Measurements from ENCODE around the gene FOXP4.
"Not testable (repeated sequence)": the region's sequence is repeated elsewhere in the genome, so short reads cannot be mapped to it uniquely, and the experiment has no call there.

Gene FOXP4

GRCh38 chr6:41618598-41618997 is 72.4 kb downstream of the FOXP4 start:
- no peaks in the 10 kb centered on the region for H3K36me3 ChIP-seq (ENCODE audit: control insufficient read depth, insufficient read depth, low read length)
- no peaks in the 10 kb centered on the region for H3K9me3 ChIP-seq (ENCODE audit: control insufficient read depth, low read length)
- H3K27me3 ChIP-seq (ENCODE audit: control insufficient read depth, insufficient read depth, low read length): no peaks in the 10 kb centered on the region
- H3K27ac ChIP-seq: no peak overlapping the region
- H3K79me2 ChIP-seq: no peaks in the 10 kb centered on the region
- H2AFZ ChIP-seq: no peak overlapping the region
- H3K4me2 ChIP-seq (ENCODE audit: low read length): no peak overlapping the region
- no peak overlapping the region for H3K9ac ChIP-seq
- TF ChIP-seq CTCF (IDR thresholded peaks at IDR 0.05): no peak
- no peaks in the 10 kb centered on the region for H3K4me1 ChIP-seq
- no peak overlapping the region for H3K4me3 ChIP-seq (ENCODE audit: low read depth, low read length)

- not testable (repeated sequence) for H3K9me3 ChIP-seq (ENCODE audit: control insufficient read depth, low read length); H3K79me2 ChIP-seq; H3K27me3 ChIP-seq (ENCODE audit: control insufficient read depth, insufficient read depth, low read length); H3K9ac ChIP-seq; H3K4me1 ChIP-seq; H3K4me3 ChIP-seq (ENCODE audit: low read depth, low read length); H2AFZ ChIP-seq; H3K36me3 ChIP-seq (ENCODE audit: control insufficient read depth, insufficient read depth, low read length); H3K4me2 ChIP-seq (ENCODE audit: low read length); H3K27ac ChIP-seq
Measured at GRCh38 chr6:41619193-41619592, 73.0 kb downstream of the FOXP4 start.

GRCh38 chr6:41621367-41621766 is 75.2 kb downstream of the FOXP4 start:
- H3K9ac ChIP-seq: no peak overlapping the region
- no peak overlapping the region for H3K4me3 ChIP-seq (ENCODE audit: low read depth, low read length)
- H2AFZ ChIP-seq: no peak overlapping the region
- no peaks in the 10 kb centered on the region for H3K27me3 ChIP-seq (ENCODE audit: control insufficient read depth, insufficient read depth, low read length)
- TF ChIP-seq CTCF (IDR thresholded peaks at IDR 0.05): no peak
- no peak overlapping the region for H3K4me2 ChIP-seq (ENCODE audit: low read length)
- H3K9me3 ChIP-seq (ENCODE audit: control insufficient read depth, low read length): no peaks in the 10 kb centered on the region
- no peaks in the 10 kb centered on the region for H3K79me2 ChIP-seq
- H3K27ac ChIP-seq: no peak overlapping the region
- no peaks in the 10 kb centered on the region for H3K4me1 ChIP-seq
- H3K36me3 ChIP-seq (ENCODE audit: control insufficient read depth, insufficient read depth, low read length): no peaks in the 10 kb centered on the region

- Histone ChIP-seq H3K4me3 (ENCODE audit: low read depth, low read length) (no peak overlapping the region), H3K4me1 (no peaks in the 10 kb centered on the region), H3K27me3 (ENCODE audit: control insufficient read depth, insufficient read depth, low read length) (no peaks in the 10 kb centered on the region), H3K27ac (no peak overlapping the region), H3K4me2 (ENCODE audit: low read length) (no peak overlapping the region), H3K9ac (no peak overlapping the region), H3K79me2 (no peaks in the 10 kb centered on the region), H3K36me3 (ENCODE audit: control insufficient read depth, insufficient read depth, low read length) (no peaks in the 10 kb centered on the region), H3K9me3 (ENCODE audit: control insufficient read depth, low read length) (no peaks in the 10 kb centered on the region), H2AFZ (no peak overlapping the region)
- no peak for TF ChIP-seq CTCF (IDR thresholded peaks at IDR 0.05)
Measured at GRCh38 chr6:41621802-41622201, 75.6 kb downstream of the FOXP4 start.

- H3K27me3 ChIP-seq (ENCODE audit: control insufficient read depth, insufficient read depth, low read length): no peaks in the 10 kb centered on the region
- H3K79me2 ChIP-seq: no peaks in the 10 kb centered on the region
- no peak overlapping the region for H3K4me3 ChIP-seq (ENCODE audit: low read depth, low read length)
- no peak for TF ChIP-seq CTCF (IDR thresholded peaks at IDR 0.05)
- no peak overlapping the region for H3K4me2 ChIP-seq (ENCODE audit: low read length)
- no peaks in the 10 kb centered on the region for H3K36me3 ChIP-seq (ENCODE audit: control insufficient read depth, insufficient read depth, low read length)
- no peaks in the 10 kb centered on the region for H3K9me3 ChIP-seq (ENCODE audit: control insufficient read depth, low read length)
- no peak overlapping the region for H3K27ac ChIP-seq
- no peak overlapping the region for H2AFZ ChIP-seq
- H3K4me1 ChIP-seq: no peaks in the 10 kb centered on the region
- no peak overlapping the region for H3K9ac ChIP-seq
Measured at GRCh38 chr6:41622206-41622988, 76.2 kb downstream of the FOXP4 start.

Measured in parathyroid adenoma (tissue), 2 donors.